Measurements from ENCODE around the gene PRDM10.
A peak's percentile ranks its signal among the peaks of the same experiment; 100 is the strongest.
"Not testable (repeated sequence)": the region's sequence is repeated elsewhere in the genome, so short reads cannot be mapped to it uniquely, and the experiment has no call there.

PRDM10 gene

DNA sequence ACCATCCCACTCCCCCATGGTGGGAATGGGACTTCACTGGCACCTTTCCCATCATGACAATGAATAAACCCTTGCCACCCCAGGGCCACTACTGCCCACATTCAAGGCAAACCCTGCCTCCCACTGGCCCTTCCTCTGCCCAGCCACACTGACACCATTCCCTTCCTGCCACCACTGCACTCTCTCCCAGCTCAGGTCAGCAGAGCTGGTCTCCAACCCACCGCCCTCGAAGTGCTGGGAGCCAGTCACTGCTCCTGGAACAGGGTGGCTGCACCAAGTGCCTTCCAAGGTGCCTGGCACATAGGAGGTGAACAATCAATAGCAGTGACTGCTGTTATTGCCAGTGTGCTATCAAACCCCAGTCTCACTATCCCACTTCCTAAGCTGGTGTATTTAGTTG is 27.1 kb downstream of the PRDM10 start:
- no peak for DNase-seq

GRCh38 chr11:129974672-129975071 is 28.0 kb downstream of the PRDM10 start:
- DNase-seq, result no peak

GRCh38 chr11:129974237-129974636 is 28.4 kb downstream of the PRDM10 start:
- DNase-seq, result peak; percentile 11

DNA sequence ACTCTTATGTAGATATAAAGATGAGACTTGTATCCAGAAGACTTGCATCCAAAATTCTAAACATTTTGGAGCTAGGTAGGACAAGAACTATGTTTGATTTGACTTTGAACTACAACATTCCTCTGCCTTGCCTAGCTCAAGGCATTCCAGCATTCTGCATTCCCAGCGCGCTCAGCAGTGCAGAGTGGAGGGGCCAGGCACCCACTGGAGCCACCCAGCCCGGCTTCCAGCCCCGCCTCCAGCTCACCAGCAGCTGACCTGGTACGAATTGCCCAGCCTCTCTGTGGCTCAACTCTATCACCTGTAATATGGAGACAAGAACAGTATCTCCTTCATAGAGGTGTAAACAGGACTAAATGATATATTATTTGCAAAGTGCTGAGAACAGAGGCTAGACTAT is 28.8 kb downstream of the PRDM10 start:
- peak; percentile 8 for DNase-seq

DNA sequence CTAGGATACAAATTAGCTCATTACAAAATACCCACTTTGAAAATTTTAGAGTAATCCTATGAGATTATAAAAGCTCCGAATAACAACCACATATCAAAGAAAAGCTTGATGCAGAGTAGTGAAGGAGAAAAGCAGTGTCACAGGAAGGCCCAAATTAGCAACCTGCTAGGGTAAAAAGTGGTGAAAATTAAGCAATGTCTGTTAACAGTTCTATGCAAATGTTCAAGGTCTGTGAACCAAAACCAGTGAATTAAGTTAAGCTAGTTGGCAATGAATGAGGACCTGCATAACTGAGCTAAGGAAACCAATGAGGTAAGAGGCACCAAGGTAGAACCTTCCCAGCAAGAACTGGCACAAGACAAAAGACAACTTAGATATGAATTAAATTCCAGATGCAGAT is 29.6 kb downstream of the PRDM10 start:
- no peak for DNase-seq

GRCh38 chr11:129972611-129973010 is 30.0 kb downstream of the PRDM10 start:
- no peak for DNase-seq

DNA sequence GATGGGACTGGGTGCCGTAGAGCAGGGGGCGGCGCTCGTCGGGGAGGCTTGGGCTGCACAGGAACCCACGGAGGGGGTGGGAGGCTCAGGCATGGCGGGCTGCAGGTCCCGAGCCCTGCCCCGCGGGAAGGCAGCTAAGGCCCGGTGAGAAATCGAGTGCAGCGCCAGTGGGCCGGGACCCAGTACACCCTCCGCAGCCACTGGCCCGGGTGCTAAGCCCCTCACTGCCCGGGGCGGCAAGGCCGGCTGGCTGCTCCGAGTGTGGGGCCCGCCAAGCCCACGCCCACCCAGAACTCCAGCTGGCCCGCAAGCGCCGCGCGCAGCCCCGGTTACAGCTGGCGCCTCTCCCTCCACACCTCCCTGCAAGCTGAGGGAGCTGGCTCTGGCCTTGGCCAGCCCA is 30.8 kb downstream of the PRDM10 start:
- DNase-seq, result not testable (repeated sequence)

GRCh38 chr11:129969920-129970319 is 32.7 kb downstream of the PRDM10 start:
- DNase-seq, result peak; percentile 16

- DNase-seq, result no peak
Measured at GRCh38 chr11:129968591-129969419, 33.8 kb downstream of the PRDM10 start.

- no peak for DNase-seq
Measured at GRCh38 chr11:129967996-129968395, 34.6 kb downstream of the PRDM10 start.

GRCh38 chr11:129965248-129965647 is 37.4 kb downstream of the PRDM10 start:
- DNase-seq, result no peak

GRCh38 chr11:129960216-129961214 is 42.1 kb downstream of the PRDM10 start:
- peak; percentile 73 for DNase-seq

GRCh38 chr11:129959687-129960086 is 42.9 kb downstream of the PRDM10 start:
- no peak for DNase-seq

- DNase-seq, result no peak
Measured at GRCh38 chr11:129955282-129955681, 47.4 kb downstream of the PRDM10 start.

GRCh38 chr11:129954703-129955102 is 47.9 kb downstream of the PRDM10 start:
- DNase-seq, result not testable (repeated sequence)

DNA sequence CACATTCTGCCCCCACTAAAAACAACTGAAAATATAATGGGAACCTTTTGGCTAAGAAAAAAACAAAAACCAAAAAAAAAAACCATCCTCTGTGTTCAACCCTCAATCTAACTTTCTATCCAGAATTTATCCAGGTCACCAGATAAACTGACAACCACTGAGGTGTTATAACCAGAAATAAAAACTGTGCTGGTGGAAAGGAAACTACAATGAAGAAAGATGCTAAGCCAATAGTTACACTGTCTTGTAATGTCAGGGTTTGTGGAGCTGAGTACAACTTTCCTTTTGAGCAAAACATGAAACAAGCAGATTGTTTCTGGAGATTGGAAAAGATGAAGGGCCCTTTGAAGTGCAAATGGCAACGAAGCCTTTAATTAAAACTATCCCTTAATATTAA is 50.8 kb downstream of the PRDM10 start:
- no peak for DNase-seq

DNA sequence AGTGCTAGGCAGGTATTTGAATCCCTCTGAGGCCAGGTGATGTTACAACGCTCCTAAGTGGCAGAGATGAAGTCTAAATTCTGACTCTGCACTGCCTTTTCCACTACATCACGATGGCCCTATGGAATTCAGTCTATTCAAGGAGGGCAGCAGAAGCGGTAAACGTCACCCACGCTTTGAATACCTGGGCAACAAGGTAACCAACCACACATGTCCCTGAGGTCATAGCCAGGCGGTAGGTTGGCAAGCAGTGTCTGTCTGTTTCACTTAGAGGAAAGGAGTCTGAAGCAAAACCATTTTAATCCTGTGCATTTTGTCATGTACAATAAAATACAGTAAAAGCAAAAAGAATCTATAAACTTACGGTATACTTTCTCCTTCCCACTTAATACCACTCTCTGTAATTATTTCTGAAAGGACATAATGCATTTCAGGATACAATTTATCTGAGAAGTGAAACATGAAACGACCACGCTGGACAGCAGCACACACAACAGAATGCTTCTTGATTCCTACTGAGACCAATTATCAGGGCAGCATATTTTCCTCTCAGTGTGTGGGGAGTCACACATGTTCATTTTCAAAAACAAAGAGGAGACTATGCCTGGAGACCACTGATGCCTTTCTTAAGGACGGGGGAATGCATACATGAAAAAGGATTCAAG is 51.3 kb downstream of the PRDM10 start:
- DNase-seq, result no peak

DNA sequence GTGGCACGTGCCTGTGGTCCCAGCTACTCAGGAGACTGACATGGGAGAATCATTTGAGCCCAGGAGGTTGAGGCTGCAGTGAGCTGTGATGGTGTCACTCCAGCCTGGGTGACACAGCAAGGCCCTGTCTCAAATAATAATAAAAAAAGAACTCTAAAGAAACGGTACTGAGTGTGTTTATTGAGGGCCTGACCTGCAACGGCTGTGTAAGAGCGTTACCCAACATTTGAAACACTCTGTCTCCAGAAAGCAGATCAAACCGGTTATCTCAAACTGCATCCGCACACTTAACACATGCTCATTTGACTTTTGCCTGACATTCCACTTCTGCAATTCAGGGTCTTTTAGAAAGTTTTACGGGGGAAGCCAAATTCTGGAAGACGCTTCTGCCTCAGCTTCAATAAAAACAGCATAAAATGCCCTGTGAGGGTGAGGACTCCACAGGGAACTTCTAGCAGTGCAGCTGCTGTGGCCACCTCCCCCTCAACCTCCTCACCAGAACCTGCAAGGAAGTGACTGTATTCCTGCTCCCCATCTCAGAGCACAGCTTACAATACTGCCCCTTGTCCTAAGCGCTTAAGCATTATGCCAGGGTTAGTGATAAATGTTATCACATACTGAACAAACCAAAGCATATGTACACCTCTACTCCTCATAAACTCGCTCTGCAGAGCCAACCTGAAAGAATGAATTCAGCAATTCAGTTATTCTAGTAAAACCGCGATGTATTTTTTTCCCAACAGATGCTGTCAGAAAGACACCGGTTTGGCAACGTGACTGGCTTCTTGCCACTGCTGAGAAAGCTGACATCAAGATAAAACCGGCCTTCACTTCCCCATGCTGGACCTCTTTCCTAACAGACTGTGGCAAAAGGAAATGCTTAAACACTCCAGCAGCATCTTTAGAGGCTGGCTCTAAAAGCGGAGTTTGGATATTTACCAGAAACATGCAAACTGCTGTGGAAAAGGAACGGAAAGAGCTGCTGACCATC is 52.2 kb downstream of the PRDM10 start:
- peak; percentile 35 for DNase-seq

DNA sequence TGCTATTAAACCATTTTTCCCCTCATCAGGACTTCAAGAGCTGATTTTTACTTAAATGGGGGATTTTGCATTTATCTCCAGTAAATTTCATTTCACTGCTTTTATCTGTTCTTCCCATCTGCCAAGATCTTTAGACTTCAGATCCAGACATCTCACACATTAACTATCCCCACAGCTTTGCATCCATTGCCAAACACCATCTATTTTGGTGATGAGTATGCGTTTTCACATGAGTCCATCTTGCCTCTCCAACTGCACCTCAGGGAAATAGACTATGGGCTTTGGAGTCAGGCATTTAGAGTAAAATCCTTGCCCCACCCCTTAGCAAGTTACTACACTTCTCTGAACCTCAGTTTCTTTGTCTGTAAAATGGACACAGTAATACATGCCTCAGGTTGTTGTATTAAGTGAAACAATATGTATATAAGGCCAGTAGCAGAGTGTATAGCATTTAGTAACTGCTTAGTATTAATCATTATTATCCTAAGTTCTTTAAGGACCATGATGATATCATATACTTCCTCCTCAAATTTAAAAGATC is 53.6 kb downstream of the PRDM10 start:
- DNase-seq, result no peak

DNA sequence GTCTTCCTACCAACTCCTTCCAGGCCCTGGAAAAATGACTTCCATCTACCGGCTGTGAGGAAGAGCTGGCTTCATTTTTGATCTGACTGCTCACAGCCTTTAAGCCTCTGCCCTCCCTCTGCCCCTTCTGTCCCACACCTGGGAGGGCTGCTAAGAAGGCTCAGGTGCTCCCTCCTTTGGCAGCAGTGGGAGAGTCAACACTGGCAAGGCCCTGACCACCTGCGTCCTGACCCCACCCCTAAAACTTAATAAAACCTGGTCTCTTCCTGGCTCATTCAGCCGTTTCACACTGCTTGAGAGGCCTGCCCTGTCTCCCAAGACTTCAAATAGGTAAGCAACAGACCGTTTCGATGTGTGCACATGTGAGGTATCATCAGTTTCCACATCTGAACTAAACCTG is 55.2 kb downstream of the PRDM10 start:
- no peak for DNase-seq

DNA sequence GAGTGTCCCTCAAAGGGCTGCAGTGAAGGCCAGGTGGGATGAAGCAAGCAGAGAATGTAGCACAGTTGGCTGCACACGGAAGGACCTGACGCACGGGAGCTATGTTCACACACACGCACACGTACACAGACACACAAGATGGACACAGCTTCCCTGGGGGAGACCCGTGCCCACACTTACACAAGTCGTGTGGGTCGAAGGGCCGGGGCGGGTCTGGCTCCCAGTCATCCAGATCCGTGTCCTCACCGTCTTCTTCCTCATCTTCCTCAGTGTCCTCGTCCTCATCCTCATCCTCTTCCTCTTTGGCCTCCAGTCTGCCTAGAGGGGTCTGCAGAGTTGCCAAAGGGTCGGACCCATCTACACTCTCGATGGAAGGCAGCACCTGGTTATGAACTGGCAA is 55.7 kb downstream of the PRDM10 start:
- DNase-seq, result no peak
